ENCODE results near the gene IGFALS.

The IGFALS gene

GRCh38 chr16:1741553-1742165 lies 51.8 kb downstream of the IGFALS start:
- no peak overlapping the region for H2AFZ ChIP-seq (ENCODE audit: low read depth, low read length, severe bottlenecking)
- H3K4me2 ChIP-seq (ENCODE audit: low read depth, low read length, poor library complexity, severe bottlenecking) = no peak overlapping the region
- peaks cover 4% of the 10 kb centered on the region; the same call in 1 of the 2 replicates for H3K9me3 ChIP-seq (ENCODE audit: insufficient read depth, low read length)
- H3K36me3 ChIP-seq (ENCODE audit: low read length) = no peaks in the 10 kb centered on the region
- no peak overlapping the region for H3K9ac ChIP-seq (ENCODE audit: low read length)
- no peaks in the 10 kb centered on the region for H4K20me1 ChIP-seq (ENCODE audit: low read depth, low read length)
- H3K79me2 ChIP-seq (ENCODE audit: insufficient read depth, low read length) = no peaks in the 10 kb centered on the region
- no peaks in the 10 kb centered on the region for H3K9me2 ChIP-seq (replicated peaks; ENCODE audit: insufficient read depth, low read length)
- TF ChIP-seq EZH2phosphoT487 (conservative IDR thresholded peaks at IDR 0.05; ENCODE audit: low read length) = no peak
- no peak for TF ChIP-seq CTCF (IDR thresholded peaks at IDR 0.05; ENCODE audit: insufficient read depth, low read length, poor library complexity, severe bottlenecking)
- peaks cover 9% of the 10 kb centered on the region; the same call in 1 of the 2 replicates for H3F3A ChIP-seq (ENCODE audit: insufficient read depth)
- H3K27me3 ChIP-seq (ENCODE audit: low read length) = no peaks in the 10 kb centered on the region
- H3K4me3 ChIP-seq (ENCODE audit: insufficient read depth, low read length, poor library complexity, severe bottlenecking) = no peak overlapping the region
- no peak overlapping the region for H3K27ac ChIP-seq (ENCODE audit: low read depth, low read length)

GRCh38 chr16:1740781-1741490 lies 52.6 kb downstream of the IGFALS start:
- H3K4me3 ChIP-seq (ENCODE audit: insufficient read depth, low read length, poor library complexity, severe bottlenecking) = no peak overlapping the region
- no peaks in the 10 kb centered on the region for H3K36me3 ChIP-seq (ENCODE audit: low read length)
- H4K20me1 ChIP-seq (ENCODE audit: low read depth, low read length) = no peaks in the 10 kb centered on the region
- no peak overlapping the region for H3K4me2 ChIP-seq (ENCODE audit: low read depth, low read length, poor library complexity, severe bottlenecking)
- H3K9me2 ChIP-seq (replicated peaks; ENCODE audit: insufficient read depth, low read length) = no peaks in the 10 kb centered on the region
- H3K27ac ChIP-seq (ENCODE audit: low read depth, low read length) = no peak overlapping the region
- no peaks in the 10 kb centered on the region for H3K79me2 ChIP-seq (ENCODE audit: insufficient read depth, low read length)
- H2AFZ ChIP-seq (ENCODE audit: low read depth, low read length, severe bottlenecking) = no peak overlapping the region
- H3K27me3 ChIP-seq (ENCODE audit: low read length) = no peaks in the 10 kb centered on the region
- peaks cover 12% of the 10 kb centered on the region for H3F3A ChIP-seq (ENCODE audit: insufficient read depth)
- TF ChIP-seq EZH2phosphoT487 (conservative IDR thresholded peaks at IDR 0.05; ENCODE audit: low read length) (no peak), CTCF (IDR thresholded peaks at IDR 0.05; ENCODE audit: insufficient read depth, low read length, poor library complexity, severe bottlenecking) (no peak)
- H3K9me3 ChIP-seq (ENCODE audit: insufficient read depth, low read length) = peaks cover 4% of the 10 kb centered on the region; the same call in 1 of the 2 replicates
- H3K9ac ChIP-seq (ENCODE audit: low read length) = no peak overlapping the region
